DND-41 (cell line): ENCODE results near the gene SETBP1.

Experiments used
- EZH2 ChIP-seq: IDR thresholded peaks from 3 replicates; pipeline ENCODE4 v1.6.1; 2012; ENCODE audit warnings: borderline replicate concordance, low read depth, mild to moderate bottlenecking, moderate library complexity, low read length, inconsistent platforms; ENCODE audit not compliant: severe bottlenecking
- TF ChIP-seq, protein P1 (sequence below): IDR thresholded peaks from 2 replicates; pipeline ENCODE4 v1.5.1; 2012; ENCODE audit warnings: borderline replicate concordance, low read length, moderate library complexity, mild to moderate bottlenecking; ENCODE audit not compliant: poor library complexity, severe bottlenecking; ENCODE audit errors: extremely low read depth

DNA sequence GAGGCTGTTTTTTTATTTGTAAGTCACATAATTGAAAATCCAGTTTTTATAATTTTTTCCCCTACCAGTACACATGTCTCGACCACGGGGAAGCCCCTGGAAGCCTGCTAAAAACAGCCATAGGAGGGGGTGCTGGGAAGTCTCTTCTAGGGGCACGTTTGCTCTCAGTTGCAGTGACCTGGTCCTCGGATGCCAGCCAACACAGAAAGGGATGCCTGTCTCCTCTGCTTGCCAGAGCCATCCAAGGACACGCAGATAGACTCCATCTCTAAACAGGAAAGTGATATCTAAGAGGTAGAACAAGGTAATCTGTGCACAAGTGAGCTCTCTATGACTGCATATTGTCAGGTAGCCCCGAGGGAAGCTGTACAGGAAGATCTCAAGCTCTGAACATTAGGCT, 255.8 kb downstream of the SETBP1 start:
- TF ChIP-seq, protein P1, sequence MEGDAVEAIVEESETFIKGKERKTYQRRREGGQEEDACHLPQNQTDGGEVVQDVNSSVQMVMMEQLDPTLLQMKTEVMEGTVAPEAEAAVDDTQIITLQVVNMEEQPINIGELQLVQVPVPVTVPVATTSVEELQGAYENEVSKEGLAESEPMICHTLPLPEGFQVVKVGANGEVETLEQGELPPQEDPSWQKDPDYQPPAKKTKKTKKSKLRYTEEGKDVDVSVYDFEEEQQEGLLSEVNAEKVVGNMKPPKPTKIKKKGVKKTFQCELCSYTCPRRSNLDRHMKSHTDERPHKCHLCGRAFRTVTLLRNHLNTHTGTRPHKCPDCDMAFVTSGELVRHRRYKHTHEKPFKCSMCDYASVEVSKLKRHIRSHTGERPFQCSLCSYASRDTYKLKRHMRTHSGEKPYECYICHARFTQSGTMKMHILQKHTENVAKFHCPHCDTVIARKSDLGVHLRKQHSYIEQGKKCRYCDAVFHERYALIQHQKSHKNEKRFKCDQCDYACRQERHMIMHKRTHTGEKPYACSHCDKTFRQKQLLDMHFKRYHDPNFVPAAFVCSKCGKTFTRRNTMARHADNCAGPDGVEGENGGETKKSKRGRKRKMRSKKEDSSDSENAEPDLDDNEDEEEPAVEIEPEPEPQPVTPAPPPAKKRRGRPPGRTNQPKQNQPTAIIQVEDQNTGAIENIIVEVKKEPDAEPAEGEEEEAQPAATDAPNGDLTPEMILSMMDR, result no peak
- TF ChIP-seq EZH2, result no peak
